ENCODE measurements around the gene P2RY8. TPM values are rescaled to one million over a fixed set of nuclear protein-coding genes. Genes with fewer than 3 reads are reported as not detected.
"Not testable (repeated sequence)": the region's sequence is repeated elsewhere in the genome, so short reads cannot be mapped to it uniquely, and the experiment has no call there.

The P2RY8 gene, protein sequence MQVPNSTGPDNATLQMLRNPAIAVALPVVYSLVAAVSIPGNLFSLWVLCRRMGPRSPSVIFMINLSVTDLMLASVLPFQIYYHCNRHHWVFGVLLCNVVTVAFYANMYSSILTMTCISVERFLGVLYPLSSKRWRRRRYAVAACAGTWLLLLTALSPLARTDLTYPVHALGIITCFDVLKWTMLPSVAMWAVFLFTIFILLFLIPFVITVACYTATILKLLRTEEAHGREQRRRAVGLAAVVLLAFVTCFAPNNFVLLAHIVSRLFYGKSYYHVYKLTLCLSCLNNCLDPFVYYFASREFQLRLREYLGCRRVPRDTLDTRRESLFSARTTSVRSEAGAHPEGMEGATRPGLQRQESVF
- polyA plus RNA-seq (2013, experiment 1 of 2): 0.05 TPM
- polyA plus RNA-seq (2013, experiment 2 of 2): not detected

DNA sequence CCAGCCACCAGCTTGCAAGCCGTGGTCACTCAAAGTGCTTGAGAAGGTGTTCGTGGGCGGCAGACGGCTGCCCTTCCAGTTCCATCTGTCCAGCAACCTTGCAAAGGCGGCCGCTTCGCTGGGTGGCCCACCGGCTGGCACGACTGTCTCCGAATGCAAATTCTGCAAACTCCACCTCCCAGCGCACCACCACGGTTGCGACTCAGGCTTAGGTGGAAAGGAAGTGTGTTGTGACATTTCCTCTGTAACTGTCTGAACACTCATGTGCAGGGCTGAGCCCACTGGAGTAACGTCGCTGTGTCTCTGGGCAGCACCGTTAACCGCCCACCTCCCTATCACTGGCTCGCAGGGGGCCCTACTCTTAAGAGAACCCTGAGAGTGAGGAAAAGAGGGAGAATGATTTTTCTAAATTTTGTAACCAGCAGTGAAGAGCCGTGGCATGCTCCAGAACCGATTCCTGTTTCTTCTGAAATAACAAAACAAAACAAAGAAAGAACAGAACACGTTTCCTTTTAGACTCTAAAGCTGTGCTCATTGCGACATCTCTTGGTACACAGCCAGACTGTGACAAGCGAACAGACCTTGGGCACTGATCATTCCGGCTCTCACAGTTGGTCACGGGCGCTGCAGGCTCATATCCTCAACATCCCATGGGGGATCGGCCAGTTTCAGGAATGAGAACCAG, at the start of gene P2RY8:
Gene P2RY8 (minus strand): TSS at position 155 of the 685 bp plus-strand sequence. CDS start 70,627 bp downstream, outside the sequence.
- no peaks in the 10 kb centered on the region for H3K36me3 ChIP-seq (ENCODE audit: insufficient read depth, low read length)
- no peak within 1 kb of the TSS for H3K4me3 ChIP-seq (ENCODE audit: low read length)
- H3K9me3 ChIP-seq (ENCODE audit: insufficient read depth, low read depth, low read length): no peaks in the 10 kb centered on the region
- 92% methylated on average over 27 of the region's 27 CpGs for WGBS
- H3K4me1 ChIP-seq (ENCODE audit: insufficient read depth, low read length): no peaks in the 10 kb centered on the region
- no peaks in the 10 kb centered on the region for H3K27me3 ChIP-seq (ENCODE audit: insufficient read depth, low read length)
- no peak within 1 kb of the TSS for H3K9ac ChIP-seq (ENCODE audit: low read depth, low read length)
- H3K27ac ChIP-seq (ENCODE audit: low read depth, low read length): no peak within 1 kb of the TSS

DNA sequence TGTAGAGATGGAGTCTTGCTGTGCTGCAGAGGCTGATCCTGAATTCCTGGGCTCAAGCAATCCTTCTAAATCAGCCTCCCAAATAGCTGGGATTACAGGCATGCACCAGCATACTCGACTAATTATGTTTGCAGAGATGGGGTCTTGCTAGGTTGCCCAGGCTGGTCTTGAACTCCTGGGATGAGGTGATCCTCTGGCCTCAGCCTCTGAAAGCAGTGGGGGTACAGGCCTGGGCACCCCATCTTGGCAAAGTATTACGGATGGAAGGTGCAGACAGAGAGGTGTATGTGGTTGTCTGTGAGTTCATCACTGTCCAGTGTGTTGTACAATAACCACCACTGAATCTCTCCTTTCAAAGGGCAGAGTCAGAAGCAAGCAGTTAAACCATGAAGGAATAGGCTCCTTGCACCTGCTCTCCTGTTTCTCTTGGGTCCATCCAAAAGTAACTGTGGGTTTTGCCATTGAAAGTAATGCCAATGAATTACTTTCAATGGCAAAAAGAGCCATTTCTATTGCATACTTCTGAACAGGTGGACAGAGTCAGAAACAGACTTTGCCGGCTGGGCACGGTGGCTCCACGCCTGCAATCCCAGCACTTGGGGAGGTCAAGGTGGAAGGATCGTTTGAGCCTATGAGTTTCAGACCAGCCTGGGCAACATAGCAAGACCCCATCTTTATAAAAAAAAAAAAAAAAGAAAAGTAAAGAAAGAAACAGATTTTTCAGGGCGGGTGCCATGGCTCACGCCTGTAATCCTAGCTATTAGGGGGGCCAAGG, 47.4 kb upstream of the P2RY8 start:
- Histone ChIP-seq H3K9ac (ENCODE audit: low read depth, low read length) (no peak overlapping the region), H3K4me3 (ENCODE audit: low read length) (no peak overlapping the region), H3K27me3 (ENCODE audit: insufficient read depth, low read length) (no peaks in the 10 kb centered on the region), H3K4me1 (ENCODE audit: insufficient read depth, low read length) (peaks cover 5% of the 10 kb centered on the region; the same call in 1 of the 2 replicates), H3K27ac (ENCODE audit: low read depth, low read length) (no peak overlapping the region), H3K36me3 (ENCODE audit: insufficient read depth, low read length) (no peaks in the 10 kb centered on the region), H3K9me3 (ENCODE audit: insufficient read depth, low read depth, low read length) (peaks cover 3% of the 10 kb centered on the region; the same call in 1 of the 2 replicates)
- WGBS: 96% methylated on average over 7 of the region's 8 CpGs

DNA sequence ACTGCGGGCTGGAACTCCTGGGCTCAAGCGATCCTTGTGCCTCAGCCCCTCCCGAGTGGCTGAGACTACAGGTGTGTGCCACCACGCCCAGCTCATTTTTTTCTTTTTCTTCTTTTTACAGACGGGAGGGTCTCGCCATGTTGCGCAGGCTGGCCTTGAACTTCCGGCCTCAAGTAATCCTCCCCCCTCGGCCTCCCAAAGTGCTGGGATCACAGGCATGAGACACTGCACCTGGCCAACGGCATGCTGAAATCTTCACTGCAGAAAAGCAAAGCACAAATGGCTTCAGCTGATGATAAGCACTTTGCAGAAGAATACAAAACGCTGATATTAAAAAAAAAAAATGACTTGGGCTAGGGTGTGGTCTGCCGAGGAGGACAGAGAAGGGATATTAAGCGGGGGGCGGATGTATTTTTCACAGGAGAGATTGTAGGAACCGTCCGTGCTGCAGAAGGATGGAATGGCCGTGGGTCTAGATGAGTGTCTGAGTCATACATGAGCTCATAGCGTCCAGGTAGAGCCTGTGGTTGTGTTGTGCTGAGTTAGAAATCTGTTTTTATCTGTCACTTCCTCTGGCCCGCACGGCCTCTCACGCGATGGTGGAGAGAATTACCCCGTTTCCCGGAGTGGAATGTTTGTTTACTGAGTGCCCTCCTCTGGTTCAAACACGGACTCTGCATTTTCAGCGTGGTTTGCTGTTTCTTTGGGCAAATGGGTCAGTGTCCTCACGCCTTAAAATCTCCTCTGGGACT, 45.9 kb upstream of the P2RY8 start:
- Histone ChIP-seq H3K27ac (ENCODE audit: low read depth, low read length) (no peak overlapping the region), H3K9ac (ENCODE audit: low read depth, low read length) (no peak overlapping the region), H3K27me3 (ENCODE audit: insufficient read depth, low read length) (no peaks in the 10 kb centered on the region), H3K4me1 (ENCODE audit: insufficient read depth, low read length) (peaks cover 5% of the 10 kb centered on the region; the same call in 1 of the 2 replicates), H3K9me3 (ENCODE audit: insufficient read depth, low read depth, low read length) (peaks cover 3% of the 10 kb centered on the region; the same call in 1 of the 2 replicates), H3K4me3 (ENCODE audit: low read length) (no peak overlapping the region), H3K36me3 (ENCODE audit: insufficient read depth, low read length) (no peaks in the 10 kb centered on the region)
- WGBS: 54% methylated on average over 27 of the region's 27 CpGs

DNA sequence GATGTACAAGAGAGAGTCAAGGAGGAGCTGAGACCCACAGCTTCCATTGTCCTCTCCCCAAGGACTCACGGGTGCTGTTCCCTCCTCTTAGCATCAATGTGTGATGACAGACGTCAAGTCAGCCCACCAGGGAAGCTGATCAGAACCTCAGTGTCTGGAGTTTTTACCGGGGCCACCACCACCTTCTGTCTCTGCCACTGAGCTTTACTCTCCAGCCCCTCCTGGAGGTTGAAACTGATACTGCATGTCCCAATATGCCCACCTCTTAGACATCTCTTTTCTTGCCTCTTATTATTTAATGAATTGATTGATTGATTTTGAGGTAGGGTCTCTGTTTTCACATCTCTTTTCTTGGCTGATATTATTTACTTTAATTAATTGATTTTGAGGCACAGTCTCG, 44.1 kb upstream of the P2RY8 start:
- no peak overlapping the region for H3K4me3 ChIP-seq (ENCODE audit: low read length)
- H3K9ac ChIP-seq (ENCODE audit: low read depth, low read length): no peak overlapping the region
- H3K4me1 ChIP-seq (ENCODE audit: insufficient read depth, low read length): no peaks in the 10 kb centered on the region
- H3K27ac ChIP-seq (ENCODE audit: low read depth, low read length): no peak overlapping the region
- no peaks in the 10 kb centered on the region for H3K36me3 ChIP-seq (ENCODE audit: insufficient read depth, low read length)
- 49% methylated on average over 3 of the region's 4 CpGs for WGBS
- no peaks in the 10 kb centered on the region for H3K27me3 ChIP-seq (ENCODE audit: insufficient read depth, low read length)
- peaks cover 3% of the 10 kb centered on the region; the same call in 1 of the 2 replicates for H3K9me3 ChIP-seq (ENCODE audit: insufficient read depth, low read depth, low read length)

DNA sequence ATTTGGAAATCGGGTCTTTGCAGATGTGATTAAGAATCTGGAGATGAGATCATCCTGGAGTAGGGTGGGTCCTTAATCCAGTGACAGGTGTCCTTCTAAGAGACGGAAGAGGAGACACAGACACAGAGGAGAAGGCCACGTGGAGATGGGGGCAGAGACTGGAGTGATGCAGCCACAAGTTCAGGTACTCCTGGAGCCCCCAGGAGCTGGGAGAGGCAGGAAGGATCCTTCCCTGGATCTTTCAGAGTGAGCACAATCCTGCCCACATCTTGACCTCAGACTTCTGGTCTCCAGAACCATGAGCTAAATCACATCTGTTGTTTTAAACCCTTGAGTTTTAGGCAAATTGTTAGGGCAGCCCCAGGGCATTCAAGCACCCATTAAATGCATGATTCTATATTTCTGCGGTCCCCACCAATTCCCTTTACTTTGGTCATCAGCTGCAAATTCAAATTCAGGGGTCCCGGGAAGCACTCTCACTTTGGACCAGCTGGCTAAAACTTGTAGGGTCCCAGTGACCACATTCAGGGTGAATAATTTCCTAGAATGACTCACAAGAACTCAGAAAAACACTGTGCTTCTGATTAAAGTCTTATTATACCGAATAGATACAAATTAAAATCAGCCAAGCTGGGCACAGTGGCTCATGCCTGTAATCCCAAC, 41.7 kb upstream of the P2RY8 start:
- H3K27ac ChIP-seq (ENCODE audit: low read depth, low read length): no peak overlapping the region
- no peaks in the 10 kb centered on the region for H3K4me1 ChIP-seq (ENCODE audit: insufficient read depth, low read length)
- no peaks in the 10 kb centered on the region for H3K27me3 ChIP-seq (ENCODE audit: insufficient read depth, low read length)
- H3K9me3 ChIP-seq (ENCODE audit: insufficient read depth, low read depth, low read length): peaks cover 3% of the 10 kb centered on the region; the same call in 1 of the 2 replicates
- no peak overlapping the region for H3K4me3 ChIP-seq (ENCODE audit: low read length)
- no peak overlapping the region for H3K9ac ChIP-seq (ENCODE audit: low read depth, low read length)
- 68% methylated on average over 6 of the region's 6 CpGs for WGBS
- H3K36me3 ChIP-seq (ENCODE audit: insufficient read depth, low read length): no peaks in the 10 kb centered on the region

DNA sequence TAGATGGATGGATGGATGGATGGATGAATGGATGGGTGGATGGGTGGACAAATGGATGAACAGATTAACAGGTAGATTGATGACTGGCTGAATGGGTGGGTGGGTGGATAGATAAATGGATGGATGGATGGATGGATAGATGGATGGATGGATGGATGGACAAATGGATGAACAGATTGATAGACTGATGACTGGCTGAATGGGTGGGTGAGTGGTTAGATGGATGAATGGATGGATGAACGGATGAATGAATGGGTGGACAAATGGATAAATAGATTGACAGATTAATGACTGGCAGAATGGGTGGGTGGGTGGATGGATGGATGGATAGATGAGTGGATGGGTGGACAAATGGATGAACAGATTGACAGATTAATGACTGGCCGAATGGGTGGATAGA, 40.9 kb upstream of the P2RY8 start:
- Histone ChIP-seq H3K4me3 (ENCODE audit: low read length) (no peak overlapping the region), H3K27me3 (ENCODE audit: insufficient read depth, low read length) (no peaks in the 10 kb centered on the region), H3K9me3 (ENCODE audit: insufficient read depth, low read depth, low read length) (peaks cover 3% of the 10 kb centered on the region; the same call in 1 of the 2 replicates), H3K4me1 (ENCODE audit: insufficient read depth, low read length) (no peaks in the 10 kb centered on the region), H3K36me3 (ENCODE audit: insufficient read depth, low read length) (no peaks in the 10 kb centered on the region), H3K27ac (ENCODE audit: low read depth, low read length) (no peak overlapping the region), H3K9ac (ENCODE audit: low read depth, low read length) (no peak overlapping the region)
- 61% methylated on average over 2 of the region's 2 CpGs for WGBS

DNA sequence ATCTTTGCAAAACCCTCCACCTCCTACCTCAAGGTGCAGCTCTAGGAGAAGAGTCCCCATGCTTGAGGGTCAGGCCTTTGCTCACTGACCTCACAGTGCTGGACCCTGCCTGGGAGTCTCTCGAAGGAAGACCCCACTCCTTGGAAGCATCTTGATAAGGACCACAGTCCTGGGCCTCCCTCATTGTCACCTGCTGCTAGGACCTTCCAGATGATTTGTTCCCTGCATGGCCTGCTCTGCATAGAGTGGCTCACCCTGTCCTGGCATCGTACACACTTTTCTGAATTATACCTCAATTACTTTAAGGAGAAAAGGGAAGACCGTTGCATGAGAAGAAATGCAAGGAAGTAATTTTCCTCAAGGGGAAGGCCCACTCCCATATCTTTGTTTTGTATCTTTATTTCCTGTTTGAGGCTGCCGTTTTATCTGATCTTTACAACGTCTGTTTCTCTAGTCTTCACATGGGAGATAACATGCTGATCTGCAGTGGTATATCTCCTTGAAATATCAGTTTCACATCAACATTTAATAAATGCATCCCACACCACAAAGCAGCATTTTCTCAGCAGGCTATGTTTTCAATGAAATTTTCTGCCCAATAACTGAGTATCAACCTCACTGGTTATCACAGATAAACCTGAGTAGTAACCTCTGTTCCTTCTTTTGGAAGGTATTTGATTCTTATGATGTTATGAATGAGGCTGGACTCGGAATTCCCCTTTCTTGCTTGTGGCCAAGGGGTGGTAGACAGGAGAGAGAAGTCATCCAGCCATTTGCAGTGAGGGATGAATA, 39.4 kb upstream of the P2RY8 start:
- Histone ChIP-seq H3K4me3 (ENCODE audit: low read length) (no peak overlapping the region), H3K9ac (ENCODE audit: low read depth, low read length) (no peak overlapping the region), H3K4me1 (ENCODE audit: insufficient read depth, low read length) (no peaks in the 10 kb centered on the region), H3K27ac (ENCODE audit: low read depth, low read length) (no peak overlapping the region), H3K27me3 (ENCODE audit: insufficient read depth, low read length) (no peaks in the 10 kb centered on the region), H3K36me3 (ENCODE audit: insufficient read depth, low read length) (no peaks in the 10 kb centered on the region), H3K9me3 (ENCODE audit: insufficient read depth, low read depth, low read length) (peaks cover 3% of the 10 kb centered on the region; the same call in 1 of the 2 replicates)
- 85% methylated on average over 6 of the region's 6 CpGs for WGBS

DNA sequence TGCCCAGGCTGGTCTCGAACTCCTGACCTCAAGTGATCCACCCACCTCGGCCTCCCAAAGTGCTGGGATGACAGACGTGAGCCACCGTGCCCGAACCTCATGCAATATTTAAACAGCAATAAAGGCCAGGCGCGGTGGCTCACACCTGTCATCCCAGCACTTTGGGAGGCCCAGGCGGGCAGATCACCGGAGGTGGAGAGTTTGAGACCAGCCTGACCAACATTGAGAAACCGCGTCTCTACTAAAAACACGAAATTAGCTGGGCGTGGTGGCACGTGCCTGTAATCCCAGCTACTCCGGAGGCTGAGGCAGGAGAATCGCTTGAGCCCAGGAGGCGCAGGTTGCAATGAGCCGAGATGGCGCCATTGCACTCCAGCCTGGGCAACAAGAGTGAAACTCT, 37.2 kb upstream of the P2RY8 start:
- H3K9me3 ChIP-seq (ENCODE audit: insufficient read depth, low read depth, low read length); H3K27me3 ChIP-seq (ENCODE audit: insufficient read depth, low read length); H3K4me1 ChIP-seq (ENCODE audit: insufficient read depth, low read length); H3K4me3 ChIP-seq (ENCODE audit: low read length); H3K36me3 ChIP-seq (ENCODE audit: insufficient read depth, low read length); H3K27ac ChIP-seq (ENCODE audit: low read depth, low read length); H3K9ac ChIP-seq (ENCODE audit: low read depth, low read length): not testable (repeated sequence)
- WGBS: 91% methylated on average over 19 of the region's 19 CpGs

DNA sequence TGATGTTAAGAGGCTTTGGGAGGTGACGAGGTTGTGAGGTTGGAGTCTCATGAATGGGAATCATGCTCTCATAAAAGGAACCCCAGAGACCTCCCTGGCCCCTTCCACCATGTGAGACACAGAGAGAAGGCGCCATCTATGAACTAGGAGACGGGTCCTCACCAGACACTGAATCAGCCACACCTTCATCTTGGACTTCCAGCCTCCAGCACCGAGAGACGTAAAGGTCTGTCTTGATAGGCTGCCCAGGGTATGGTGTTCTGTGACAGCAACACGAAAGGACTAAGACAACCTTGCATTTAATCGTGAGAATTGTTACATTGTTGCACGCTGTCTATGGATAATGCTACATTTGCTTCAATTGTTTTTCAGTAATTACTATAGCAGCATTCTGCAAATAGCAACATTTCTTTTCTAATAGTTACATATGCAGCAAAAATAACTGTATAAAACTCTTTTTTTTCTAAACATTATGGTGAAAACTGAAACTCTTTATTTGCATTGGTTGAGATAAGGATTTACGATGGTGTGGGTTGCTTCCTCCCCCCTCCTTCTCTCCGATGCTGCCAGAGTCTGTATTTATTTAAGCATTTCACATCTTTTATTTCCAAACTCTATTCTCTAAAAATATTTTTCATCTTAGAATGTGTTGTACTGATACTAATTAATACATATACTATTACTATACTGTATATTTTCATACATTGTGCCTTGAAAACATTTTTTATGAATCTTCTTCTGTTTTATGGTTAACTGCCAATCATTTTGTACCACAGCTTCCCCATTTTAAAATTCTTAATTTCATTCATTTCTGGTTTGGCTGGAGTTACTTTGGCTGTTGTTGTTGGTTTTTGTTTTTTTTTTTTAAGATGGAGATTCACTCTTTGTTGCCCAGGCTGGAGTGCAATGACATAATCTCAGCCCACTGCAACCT, 28.0 kb upstream of the P2RY8 start:
- H3K36me3 ChIP-seq (ENCODE audit: insufficient read depth, low read length): no peaks in the 10 kb centered on the region
- no peaks in the 10 kb centered on the region for H3K4me1 ChIP-seq (ENCODE audit: insufficient read depth, low read length)
- no peak overlapping the region for H3K27ac ChIP-seq (ENCODE audit: low read depth, low read length)
- 88% methylated on average over 7 of the region's 10 CpGs for WGBS
- no peak overlapping the region for H3K9ac ChIP-seq (ENCODE audit: low read depth, low read length)
- H3K4me3 ChIP-seq (ENCODE audit: low read length): no peak overlapping the region
- no peaks in the 10 kb centered on the region for H3K9me3 ChIP-seq (ENCODE audit: insufficient read depth, low read depth, low read length)
- no peaks in the 10 kb centered on the region for H3K27me3 ChIP-seq (ENCODE audit: insufficient read depth, low read length)

Measured in HUES64 (cell line).